Measurements from ENCODE around the gene PTGR1.
A peak's percentile ranks its signal among the peaks of the same experiment; 100 is the strongest.

Gene PTGR1

GRCh38 chr9:111542497-111543254 is 56.8 kb downstream of the PTGR1 start:
- no peak for DNase-seq

GRCh38 chr9:111533099-111533790 is 66.2 kb downstream of the PTGR1 start:
- DNase-seq: no peak

- DNase-seq: no peak
Measured at GRCh38 chr9:111531716-111532115, 67.7 kb downstream of the PTGR1 start.

DNA sequence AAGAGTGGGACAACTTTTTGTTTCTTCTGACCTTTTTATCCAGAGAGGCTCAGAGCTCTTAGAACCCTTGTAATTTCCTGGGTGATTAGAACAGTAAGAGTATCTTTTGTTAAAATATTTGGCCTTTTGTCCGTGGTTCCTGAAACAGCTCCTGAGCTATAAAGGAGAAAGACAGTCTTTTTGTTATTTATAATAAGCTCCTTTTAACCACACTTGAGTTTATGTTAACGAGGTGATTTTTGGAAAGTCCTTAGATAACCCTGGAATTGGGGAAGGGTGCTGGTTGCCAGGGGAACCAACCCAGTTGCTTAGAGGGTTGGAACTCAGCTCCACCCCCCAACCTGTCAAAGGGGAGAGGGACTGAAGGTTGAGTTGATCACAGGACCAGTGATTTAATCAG is 69.7 kb downstream of the PTGR1 start:
- DNase-seq: no peak

GRCh38 chr9:111527347-111527746 is 72.1 kb downstream of the PTGR1 start:
- no peak for DNase-seq

DNA sequence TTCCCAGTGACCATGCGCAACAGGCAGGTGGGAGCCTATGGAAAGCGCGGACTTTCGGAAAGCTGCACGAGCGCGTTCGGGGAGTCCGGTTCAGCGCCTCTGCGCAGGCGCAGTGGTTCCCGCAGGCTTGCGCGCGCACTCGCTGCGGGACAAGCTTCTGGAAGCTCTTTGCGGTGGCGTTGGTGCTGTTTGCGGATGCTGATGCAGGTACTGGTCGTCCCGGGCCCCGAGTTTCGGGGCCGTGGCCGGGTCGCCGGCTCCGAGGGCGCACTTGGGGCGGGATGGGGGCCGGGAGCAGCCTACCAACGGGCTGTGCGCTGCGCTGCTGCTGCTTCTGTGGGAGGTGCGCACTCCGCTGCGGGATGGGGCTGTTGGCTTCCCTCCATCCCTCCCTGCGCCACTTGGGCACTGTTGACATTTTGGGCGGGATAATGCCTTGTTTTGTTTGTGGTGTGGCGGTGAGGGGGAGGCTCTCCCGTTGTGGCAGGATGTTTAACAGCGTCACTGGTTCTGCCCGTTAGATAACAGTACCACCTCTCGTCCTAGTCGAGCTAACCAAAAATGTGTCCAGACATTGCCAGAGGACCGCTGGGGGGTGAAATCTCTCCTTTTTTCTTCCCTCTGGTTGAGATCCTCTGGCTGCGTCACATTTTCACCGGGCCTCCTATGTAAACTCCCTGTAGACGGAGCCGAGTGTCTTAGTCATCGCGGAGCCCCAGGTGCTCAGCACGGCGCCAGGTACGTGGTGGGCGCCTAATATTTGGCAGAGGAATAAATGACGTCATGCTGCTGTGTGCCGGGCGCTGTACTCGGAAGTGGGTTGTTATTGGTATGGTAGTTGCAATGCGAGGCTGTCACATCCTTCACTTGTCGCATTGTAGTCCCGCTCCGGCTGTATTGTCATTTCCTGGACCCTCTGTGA is 74.1 kb downstream of the PTGR1 start, which contains the start of gene ZNF483:
TSS of gene ZNF483 (plus strand) at position 124 of the 922 bp plus-strand sequence. CDS start 2,217 bp downstream, outside the sequence.
- peak; percentile 30 to 92 (median 75) for DNase-seq

DNA sequence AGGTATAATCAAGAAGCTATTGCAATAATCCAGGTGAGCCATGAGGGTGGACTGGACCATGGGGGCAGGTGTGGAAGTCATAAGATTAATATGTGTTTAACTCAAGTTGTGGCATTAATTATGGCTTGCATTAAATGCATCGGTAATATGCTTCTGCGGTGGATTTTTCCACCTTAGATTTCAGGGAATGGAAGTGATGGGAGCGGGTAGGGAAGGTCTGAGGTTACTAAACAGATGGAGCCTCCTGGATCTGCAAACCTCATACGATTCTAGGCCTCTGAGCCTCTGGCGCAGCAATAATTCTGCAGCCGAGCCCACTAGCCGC is 74.8 kb downstream of the PTGR1 start:
- DNase-seq: no peak

- DNase-seq: no peak
Measured at GRCh38 chr9:111516061-111516465, 83.4 kb downstream of the PTGR1 start.

DNA sequence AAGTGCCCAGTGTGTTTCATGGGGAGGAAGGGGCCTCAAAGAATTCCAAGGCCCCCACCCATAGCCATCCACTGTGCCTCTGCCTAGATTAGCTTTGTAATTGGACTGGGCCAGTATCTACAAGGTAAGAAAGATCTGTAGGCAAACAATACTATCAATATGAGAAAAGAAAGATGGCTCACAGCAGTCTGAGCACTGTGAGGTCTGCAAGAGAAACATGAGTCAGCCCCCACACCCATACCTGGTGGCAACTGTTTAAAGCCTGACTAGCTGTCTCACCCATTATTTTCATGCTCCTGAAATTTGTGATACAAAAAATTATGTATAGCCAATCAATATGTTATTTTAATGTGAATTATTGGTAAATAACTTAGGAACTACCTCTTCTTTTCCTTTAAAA is 84.5 kb downstream of the PTGR1 start:
- no peak for DNase-seq

Measured in C1 segment of cervical spinal cord (tissue), 14 donors.